ENCODE data around the gene SEMA3G.

DNA sequence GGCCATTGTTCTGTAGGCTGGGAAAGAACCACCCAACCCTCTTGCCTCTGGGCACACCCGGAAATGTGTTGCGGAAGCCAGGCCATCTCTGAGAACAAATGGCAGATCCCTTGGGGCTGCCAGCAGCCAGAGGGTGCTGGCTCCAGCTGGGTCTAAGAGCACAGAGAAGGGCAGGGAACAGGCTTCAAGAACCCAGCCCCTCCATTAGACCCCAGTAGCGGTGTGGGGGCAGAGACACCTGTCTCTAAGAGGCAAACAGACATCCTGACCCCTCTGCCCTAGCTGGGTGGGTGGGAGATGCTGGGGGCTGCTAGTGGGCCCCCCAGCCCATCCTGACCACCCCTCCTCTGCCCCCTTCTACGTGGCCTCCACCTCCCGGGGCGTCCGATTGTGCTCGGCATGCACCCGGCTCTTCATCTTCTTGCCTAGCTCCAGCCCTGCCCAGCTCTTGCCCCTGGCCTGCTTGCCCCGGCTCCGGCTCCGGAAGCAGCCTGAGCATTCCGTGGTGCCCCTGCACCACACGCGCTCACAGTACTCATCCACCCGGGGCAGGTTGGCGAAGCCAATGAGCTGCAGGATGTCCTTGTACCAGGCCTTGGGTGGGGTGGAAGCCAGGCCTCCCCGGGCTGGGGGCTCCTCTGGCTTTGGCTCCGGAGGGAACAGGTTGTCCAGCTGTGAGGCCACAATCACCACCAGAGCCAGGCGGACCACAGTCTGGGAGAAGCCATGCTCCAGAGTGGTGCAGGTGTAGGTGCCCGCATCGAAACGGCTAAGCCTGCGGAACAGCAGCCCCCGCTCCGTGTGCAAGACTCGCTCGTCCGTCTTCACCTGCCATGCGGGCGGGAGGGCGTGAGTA lies 9.4 kb downstream of the SEMA3G start:
- TF ChIP-seq, protein P1, sequence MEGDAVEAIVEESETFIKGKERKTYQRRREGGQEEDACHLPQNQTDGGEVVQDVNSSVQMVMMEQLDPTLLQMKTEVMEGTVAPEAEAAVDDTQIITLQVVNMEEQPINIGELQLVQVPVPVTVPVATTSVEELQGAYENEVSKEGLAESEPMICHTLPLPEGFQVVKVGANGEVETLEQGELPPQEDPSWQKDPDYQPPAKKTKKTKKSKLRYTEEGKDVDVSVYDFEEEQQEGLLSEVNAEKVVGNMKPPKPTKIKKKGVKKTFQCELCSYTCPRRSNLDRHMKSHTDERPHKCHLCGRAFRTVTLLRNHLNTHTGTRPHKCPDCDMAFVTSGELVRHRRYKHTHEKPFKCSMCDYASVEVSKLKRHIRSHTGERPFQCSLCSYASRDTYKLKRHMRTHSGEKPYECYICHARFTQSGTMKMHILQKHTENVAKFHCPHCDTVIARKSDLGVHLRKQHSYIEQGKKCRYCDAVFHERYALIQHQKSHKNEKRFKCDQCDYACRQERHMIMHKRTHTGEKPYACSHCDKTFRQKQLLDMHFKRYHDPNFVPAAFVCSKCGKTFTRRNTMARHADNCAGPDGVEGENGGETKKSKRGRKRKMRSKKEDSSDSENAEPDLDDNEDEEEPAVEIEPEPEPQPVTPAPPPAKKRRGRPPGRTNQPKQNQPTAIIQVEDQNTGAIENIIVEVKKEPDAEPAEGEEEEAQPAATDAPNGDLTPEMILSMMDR (IDR thresholded peaks at IDR 0.05): no peak
- no peak for TF ChIP-seq POLR2AphosphoS5 (IDR thresholded peaks at IDR 0.05)
- no peak for TF ChIP-seq EP300 (IDR thresholded peaks at IDR 0.05)
- TF ChIP-seq POLR2A (IDR thresholded peaks at IDR 0.05): no peak

All from stomach (tissue), 4 donors.